ENCODE measurements around the gene SORCS2.

Gene SORCS2

GRCh38 chr4:7361280-7361895 is 169.1 kb downstream of the SORCS2 start:
- no peak for DNase-seq

- DNase-seq, result no peak
Measured at GRCh38 chr4:7362341-7362740, 170.0 kb downstream of the SORCS2 start.

- no peak for DNase-seq
Measured at GRCh38 chr4:7362862-7363430, 170.6 kb downstream of the SORCS2 start.

GRCh38 chr4:7364979-7365378 is 172.6 kb downstream of the SORCS2 start:
- DNase-seq, result no peak

- DNase-seq, result no peak
Measured at GRCh38 chr4:7365462-7366179, 173.3 kb downstream of the SORCS2 start.

GRCh38 chr4:7366180-7366945 is 174.0 kb downstream of the SORCS2 start:
- no peak for DNase-seq

- DNase-seq, result no peak
Measured at GRCh38 chr4:7366954-7367353, 174.6 kb downstream of the SORCS2 start.

- no peak for DNase-seq
Measured at GRCh38 chr4:7367406-7367805, 175.1 kb downstream of the SORCS2 start.

- no peak for DNase-seq
Measured at GRCh38 chr4:7367864-7368277, 175.5 kb downstream of the SORCS2 start.

GRCh38 chr4:7368296-7368695 is 176.0 kb downstream of the SORCS2 start:
- no peak for DNase-seq

- no peak for DNase-seq
Measured at GRCh38 chr4:7369511-7369910, 177.2 kb downstream of the SORCS2 start.

- DNase-seq, result no peak
Measured at GRCh38 chr4:7370038-7370437, 177.7 kb downstream of the SORCS2 start.

GRCh38 chr4:7371210-7371941 is 179.0 kb downstream of the SORCS2 start:
- no peak for DNase-seq

- no peak for DNase-seq
Measured at GRCh38 chr4:7372673-7373072, 180.3 kb downstream of the SORCS2 start.

- DNase-seq, result no peak
Measured at GRCh38 chr4:7374571-7374970, 182.2 kb downstream of the SORCS2 start.

- DNase-seq, result no peak
Measured at GRCh38 chr4:7375427-7375826, 183.1 kb downstream of the SORCS2 start.

- DNase-seq, result no peak
Measured at GRCh38 chr4:7377223-7377865, 185.0 kb downstream of the SORCS2 start.

GRCh38 chr4:7379186-7379585 is 186.8 kb downstream of the SORCS2 start:
- no peak for DNase-seq

- DNase-seq, result no peak
Measured at GRCh38 chr4:7379719-7380118, 187.4 kb downstream of the SORCS2 start.

GRCh38 chr4:7381221-7381889 is 189.0 kb downstream of the SORCS2 start:
- DNase-seq, result no peak

- DNase-seq, result no peak
Measured at GRCh38 chr4:7381890-7382633, 189.7 kb downstream of the SORCS2 start.
